Parathyroid adenoma (tissue), 2 donors: ENCODE results near the gene GATA6.
"Not testable (repeated sequence)": the region's sequence is repeated elsewhere in the genome, so short reads cannot be mapped to it uniquely, and the experiment has no call there.

ENCODE experiments used
- H2AFZ ChIP-seq: fragments of 300-600 bp; sonication (generic); one replicate; pipeline ENCODE4 v1.7.0; 2017; ENCODE audit warnings: antibody characterized with exemption, mild to moderate bottlenecking
- H3K27ac ChIP-seq: fragments of 300-600 bp; sonication (generic); one replicate; pipeline ENCODE4 v1.7.0; 2017
- H3K27me3 ChIP-seq: fragments of 300-600 bp; sonication (generic); one replicate; pipeline ENCODE4 v1.7.0; 2017; ENCODE audit warnings: low read length; ENCODE audit not compliant: control insufficient read depth, insufficient read depth
- H3K36me3 ChIP-seq: fragments of 300-600 bp; sonication (generic); one replicate; pipeline ENCODE4 v1.7.0; 2017; ENCODE audit warnings: low read length; ENCODE audit not compliant: control insufficient read depth, insufficient read depth
- H3K4me1 ChIP-seq: fragments of 300-600 bp; sonication (generic); one replicate; pipeline ENCODE4 v1.7.0; 2017; ENCODE audit warnings: control low read depth
- H3K4me2 ChIP-seq: fragments of 300-600 bp; sonication (generic); one replicate; pipeline ENCODE4 v1.7.0; 2017; ENCODE audit warnings: low read length
- H3K4me3 ChIP-seq: fragments of 300-600 bp; sonication (generic); one replicate; pipeline ENCODE4 v1.7.0; 2017; ENCODE audit warnings: low read depth, low read length
- H3K79me2 ChIP-seq: fragments of 300-600 bp; sonication (generic); one replicate; pipeline ENCODE4 v1.7.0; 2017; ENCODE audit warnings: control low read depth
- H3K9ac ChIP-seq: fragments of 300-600 bp; sonication (generic); one replicate; pipeline ENCODE4 v1.7.0; 2017; ENCODE audit warnings: mild to moderate bottlenecking
- H3K9me3 ChIP-seq: fragments of 300-600 bp; sonication (generic); one replicate; pipeline ENCODE4 v1.7.0; 2017; ENCODE audit warnings: low read length; ENCODE audit not compliant: control insufficient read depth
- CTCF ChIP-seq: fragments of 300-600 bp; sonication (generic); IDR thresholded peaks from one replicate; pipeline ENCODE4 v1.7.0; 2017; ENCODE audit warnings: antibody characterized with exemption, mild to moderate bottlenecking
- donor health status: primary hyperparathyroidism.

GATA6 gene

GRCh38 chr18:22213333-22213973 is 44.1 kb downstream of the GATA6 start:
- H2AFZ ChIP-seq = no peak overlapping the region

DNA sequence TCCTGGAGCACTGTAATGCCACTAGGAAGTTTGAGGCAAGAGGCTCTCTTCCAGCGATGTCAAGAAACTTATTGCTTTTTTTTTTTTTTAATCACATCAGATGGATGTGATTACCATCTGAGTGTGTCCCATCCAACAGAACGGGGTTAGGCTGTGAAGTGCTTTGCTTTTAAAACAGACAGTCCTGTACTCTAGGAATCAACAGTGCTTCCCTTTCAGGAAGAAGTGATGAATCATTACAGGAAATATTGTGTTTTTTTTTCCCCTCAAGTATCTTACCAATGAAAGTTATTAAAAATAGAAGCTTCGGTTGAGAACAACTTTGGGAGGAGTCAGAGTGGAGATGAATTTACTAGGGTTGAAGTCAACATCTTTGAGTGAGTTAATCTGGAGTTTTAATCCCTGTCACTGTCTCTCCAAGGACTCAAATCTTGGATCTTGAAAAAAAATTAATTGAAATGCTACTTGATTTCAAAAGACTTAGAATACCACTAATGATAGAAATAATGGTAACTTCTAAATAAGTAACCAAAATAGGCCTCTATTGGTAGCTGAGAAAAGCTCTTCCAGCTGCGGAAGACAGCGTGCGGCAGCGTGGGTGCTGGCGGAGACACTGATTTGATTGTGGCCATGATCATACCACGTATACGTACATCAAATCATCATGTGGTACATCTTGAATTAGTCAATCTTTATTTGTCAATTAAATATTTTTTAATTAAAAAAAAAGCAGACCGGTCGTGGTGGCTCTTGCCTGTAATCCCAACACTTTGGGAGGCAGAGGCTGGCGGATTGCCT is 45.5 kb downstream of the GATA6 start:
- no peaks in the 10 kb centered on the region for H3K36me3 ChIP-seq
- no peaks in the 10 kb centered on the region for H3K4me1 ChIP-seq
- H3K4me2 ChIP-seq = no peak overlapping the region
- no peak overlapping the region for H3K9ac ChIP-seq
- H3K9me3 ChIP-seq = no peaks in the 10 kb centered on the region
- no peak overlapping the region for H3K4me3 ChIP-seq
- no peak overlapping the region for H2AFZ ChIP-seq
- no peak for TF ChIP-seq CTCF
- H3K27ac ChIP-seq = no peak overlapping the region
- H3K79me2 ChIP-seq = no peaks in the 10 kb centered on the region
- H3K27me3 ChIP-seq = no peaks in the 10 kb centered on the region

More at GRCh38 chr18:22213333-22213973, 44.1 kb downstream of the GATA6 start:
- no peak overlapping the region for H3K4me2 ChIP-seq
- H3K27ac ChIP-seq = no peak overlapping the region
- H3K9ac ChIP-seq = no peak overlapping the region
- H3K27me3 ChIP-seq = no peaks in the 10 kb centered on the region
- no peaks in the 10 kb centered on the region for H3K4me1 ChIP-seq
- H3K36me3 ChIP-seq = no peaks in the 10 kb centered on the region
- H3K79me2 ChIP-seq = no peaks in the 10 kb centered on the region
- TF ChIP-seq CTCF = no peak
- no peak overlapping the region for H3K4me3 ChIP-seq
- no peaks in the 10 kb centered on the region for H3K9me3 ChIP-seq

- H2AFZ ChIP-seq = no peak overlapping the region
- H3K79me2 ChIP-seq = no peaks in the 10 kb centered on the region
- no peaks in the 10 kb centered on the region for H3K36me3 ChIP-seq
- H3K27me3 ChIP-seq = no peaks in the 10 kb centered on the region
- no peak overlapping the region for H3K9ac ChIP-seq
- no peak for TF ChIP-seq CTCF
- no peaks in the 10 kb centered on the region for H3K4me1 ChIP-seq
- no peak overlapping the region for H3K27ac ChIP-seq
- H3K4me2 ChIP-seq = no peak overlapping the region
- H3K9me3 ChIP-seq = no peaks in the 10 kb centered on the region
- no peak overlapping the region for H3K4me3 ChIP-seq
Measured at GRCh38 chr18:22218835-22219234, 49.4 kb downstream of the GATA6 start.

GRCh38 chr18:22219568-22220355 is 50.4 kb downstream of the GATA6 start:
- H3K36me3 ChIP-seq = no peaks in the 10 kb centered on the region
- H2AFZ ChIP-seq = no peak overlapping the region
- no peaks in the 10 kb centered on the region for H3K27me3 ChIP-seq
- no peak overlapping the region for H3K4me3 ChIP-seq
- no peaks in the 10 kb centered on the region for H3K4me1 ChIP-seq
- TF ChIP-seq CTCF = no peak
- H3K9ac ChIP-seq = no peak overlapping the region
- H3K4me2 ChIP-seq = no peak overlapping the region
- H3K27ac ChIP-seq = no peak overlapping the region
- no peaks in the 10 kb centered on the region for H3K79me2 ChIP-seq
- H3K9me3 ChIP-seq = no peaks in the 10 kb centered on the region

- not testable (repeated sequence) for H3K4me1 ChIP-seq, H3K27ac ChIP-seq, H2AFZ ChIP-seq, H3K9me3 ChIP-seq, H3K27me3 ChIP-seq, H3K4me3 ChIP-seq, H3K36me3 ChIP-seq, H3K4me2 ChIP-seq, H3K9ac ChIP-seq, H3K79me2 ChIP-seq
Measured at GRCh38 chr18:22220585-22220984, 51.2 kb downstream of the GATA6 start.
